ENCODE results near the gene CLN5. TPM values are rescaled to one million over a fixed set of nuclear protein-coding genes. Genes with fewer than 3 reads are reported as not detected.

The CLN5 gene
- total and polyA plus RNA-seq, 2 of the 13 experiments (the other 11 are each of a cell fraction or from before 2014, with no cell fraction given), result 10.1 to 13.7 TPM

DNA sequence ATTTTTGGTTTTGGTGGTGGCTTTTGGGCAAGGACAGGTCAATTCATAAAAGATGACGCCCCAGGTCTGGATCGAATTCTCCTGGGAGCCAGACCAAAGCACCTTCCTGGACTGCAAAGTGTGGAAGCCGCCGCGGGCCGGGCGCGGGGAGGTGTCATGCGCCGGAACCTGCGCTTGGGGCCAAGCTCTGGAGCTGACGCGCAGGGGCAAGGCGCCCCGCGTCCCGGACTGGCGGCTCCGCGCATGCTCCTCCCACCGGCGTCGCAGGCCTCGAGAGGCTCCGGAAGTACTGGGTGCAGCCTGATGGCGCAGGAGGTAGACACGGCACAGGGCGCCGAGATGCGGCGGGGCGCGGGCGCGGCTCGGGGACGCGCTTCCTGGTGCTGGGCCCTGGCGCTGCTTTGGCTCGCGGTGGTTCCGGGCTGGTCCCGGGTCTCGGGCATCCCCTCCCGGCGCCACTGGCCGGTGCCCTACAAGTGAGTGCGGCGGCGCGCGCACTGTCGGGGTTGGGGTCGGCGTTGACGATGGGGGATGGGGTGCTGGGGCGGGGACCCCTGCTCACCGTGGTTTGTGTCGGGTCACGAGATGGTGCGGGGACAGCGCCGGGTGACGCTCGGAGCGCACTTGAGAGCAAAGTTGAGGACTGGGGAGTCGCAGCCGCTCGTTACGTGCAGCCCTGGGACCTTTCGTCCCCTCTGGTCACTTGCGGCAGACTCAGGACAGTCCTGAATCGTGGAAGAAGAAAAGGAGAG lies at the start of gene CLN5 (continued):
- TF ChIP-seq, protein P1, sequence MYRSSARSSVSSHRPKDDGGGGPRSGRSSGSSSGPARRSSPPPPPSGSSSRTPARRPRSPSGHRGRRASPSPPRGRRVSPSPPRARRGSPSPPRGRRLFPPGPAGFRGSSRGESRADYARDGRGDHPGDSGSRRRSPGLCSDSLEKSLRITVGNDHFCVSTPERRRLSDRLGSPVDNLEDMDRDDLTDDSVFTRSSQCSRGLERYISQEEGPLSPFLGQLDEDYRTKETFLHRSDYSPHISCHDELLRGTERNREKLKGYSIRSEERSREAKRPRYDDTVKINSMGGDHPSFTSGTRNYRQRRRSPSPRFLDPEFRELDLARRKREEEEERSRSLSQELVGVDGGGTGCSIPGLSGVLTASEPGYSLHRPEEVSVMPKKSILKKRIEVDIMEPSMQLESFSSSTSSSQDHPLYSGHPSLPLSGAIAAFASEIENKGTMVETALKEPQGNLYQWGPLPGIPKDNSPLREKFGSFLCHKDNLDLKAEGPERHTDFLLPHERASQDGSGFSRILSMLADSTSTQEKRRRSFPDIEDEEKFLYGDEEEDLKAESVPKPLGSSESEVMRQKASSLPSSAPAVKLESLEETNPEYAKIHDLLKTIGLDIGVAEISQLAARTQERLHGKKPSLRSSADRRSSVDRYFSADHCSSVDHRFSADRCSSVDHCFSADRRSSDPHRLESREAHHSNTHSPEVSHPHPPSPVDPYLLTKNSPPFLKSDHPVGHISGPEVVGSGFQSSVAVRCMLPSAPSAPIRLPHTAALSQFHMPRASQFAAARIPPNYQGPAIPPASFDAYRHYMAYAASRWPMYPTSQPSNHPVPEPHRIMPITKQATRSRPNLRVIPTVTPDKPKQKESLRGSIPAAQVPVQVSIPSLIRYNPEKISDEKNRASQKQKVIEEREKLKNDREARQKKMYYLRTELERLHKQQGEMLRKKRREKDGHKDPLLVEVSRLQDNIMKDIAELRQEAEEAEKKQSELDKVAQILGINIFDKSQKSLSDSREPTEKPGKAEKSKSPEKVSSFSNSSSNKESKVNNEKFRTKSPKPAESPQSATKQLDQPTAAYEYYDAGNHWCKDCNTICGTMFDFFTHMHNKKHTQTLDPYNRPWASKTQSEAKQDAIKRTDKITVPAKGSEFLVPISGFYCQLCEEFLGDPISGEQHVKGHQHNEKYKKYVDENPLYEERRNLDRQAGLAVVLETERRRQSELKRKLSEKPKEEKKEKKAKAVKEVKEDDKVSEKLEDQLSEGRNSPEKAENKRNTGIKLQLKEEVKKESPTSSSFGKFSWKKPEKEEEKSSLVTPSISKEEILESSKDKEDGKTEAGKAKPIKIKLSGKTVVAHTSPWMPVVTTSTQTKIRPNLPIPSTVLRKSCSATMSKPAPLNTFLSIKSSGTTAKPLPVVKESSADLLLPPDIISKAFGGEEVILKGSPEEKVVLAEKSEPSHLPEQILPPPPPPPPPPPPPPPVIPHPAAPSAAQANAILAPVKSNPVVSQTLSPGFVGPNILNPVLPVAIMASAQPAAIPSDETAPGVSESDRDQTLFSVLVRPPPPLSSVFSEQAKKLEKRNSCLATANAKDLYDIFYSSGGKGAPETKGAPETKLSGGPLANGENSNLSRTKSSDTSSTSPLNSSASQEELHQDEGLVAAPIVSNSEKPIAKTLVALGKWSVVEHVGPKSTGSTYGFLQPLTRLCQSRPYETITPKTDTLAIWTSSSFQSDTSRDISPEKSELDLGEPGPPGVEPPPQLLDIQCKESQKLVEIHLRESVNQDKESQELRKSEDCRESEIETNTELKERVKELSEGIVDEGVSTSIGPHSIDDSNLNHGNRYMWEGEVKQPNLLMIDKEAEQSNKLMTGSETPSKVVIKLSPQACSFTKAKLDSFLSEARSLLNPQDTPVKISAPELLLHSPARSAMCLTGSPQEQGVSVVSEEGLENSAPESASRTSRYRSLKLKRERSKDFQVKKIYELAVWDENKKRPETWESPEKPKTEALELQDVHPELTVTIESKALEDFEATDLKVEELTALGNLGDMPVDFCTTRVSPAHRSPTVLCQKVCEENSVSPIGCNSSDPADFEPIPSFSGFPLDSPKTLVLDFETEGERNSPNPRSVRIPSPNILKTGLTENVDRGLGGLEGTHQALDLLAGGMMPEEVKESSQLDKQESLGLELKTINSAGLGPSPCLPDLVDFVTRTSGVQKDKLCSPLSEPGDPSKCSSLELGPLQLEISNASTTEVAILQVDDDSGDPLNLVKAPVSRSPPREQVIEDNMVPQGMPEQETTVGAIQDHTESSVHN (CRISPR knock-in tag; IDR thresholded peaks at IDR 0.05), result peak; percentile 63
- TF ChIP-seq, protein P2, sequence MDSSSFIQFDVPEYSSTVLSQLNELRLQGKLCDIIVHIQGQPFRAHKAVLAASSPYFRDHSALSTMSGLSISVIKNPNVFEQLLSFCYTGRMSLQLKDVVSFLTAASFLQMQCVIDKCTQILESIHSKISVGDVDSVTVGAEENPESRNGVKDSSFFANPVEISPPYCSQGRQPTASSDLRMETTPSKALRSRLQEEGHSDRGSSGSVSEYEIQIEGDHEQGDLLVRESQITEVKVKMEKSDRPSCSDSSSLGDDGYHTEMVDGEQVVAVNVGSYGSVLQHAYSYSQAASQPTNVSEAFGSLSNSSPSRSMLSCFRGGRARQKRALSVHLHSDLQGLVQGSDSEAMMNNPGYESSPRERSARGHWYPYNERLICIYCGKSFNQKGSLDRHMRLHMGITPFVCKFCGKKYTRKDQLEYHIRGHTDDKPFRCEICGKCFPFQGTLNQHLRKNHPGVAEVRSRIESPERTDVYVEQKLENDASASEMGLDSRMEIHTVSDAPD (CRISPR knock-in tag; IDR thresholded peaks at IDR 0.05), result peak; percentile 82; the same call in 1 of the 2 replicates
- TF ChIP-seq BORCS8-MEF2B (CRISPR knock-in tag; IDR thresholded peaks at IDR 0.05) (peak; percentile 77; the same call in 1 of the 2 replicates), CCAR2 (optimal IDR thresholded peaks at IDR 0.05; ENCODE audit: low read depth, low read length) (no peak), GATAD1 (CRISPR knock-in tag; IDR thresholded peaks at IDR 0.05) (peak; percentile 91), NR2F6 (IDR thresholded peaks at IDR 0.05) (no peak), NR2F6 (CRISPR knock-in tag; IDR thresholded peaks at IDR 0.05) (peak; percentile 39; the same call in 1 of the 2 replicates)
- TF ChIP-seq, protein P3, sequence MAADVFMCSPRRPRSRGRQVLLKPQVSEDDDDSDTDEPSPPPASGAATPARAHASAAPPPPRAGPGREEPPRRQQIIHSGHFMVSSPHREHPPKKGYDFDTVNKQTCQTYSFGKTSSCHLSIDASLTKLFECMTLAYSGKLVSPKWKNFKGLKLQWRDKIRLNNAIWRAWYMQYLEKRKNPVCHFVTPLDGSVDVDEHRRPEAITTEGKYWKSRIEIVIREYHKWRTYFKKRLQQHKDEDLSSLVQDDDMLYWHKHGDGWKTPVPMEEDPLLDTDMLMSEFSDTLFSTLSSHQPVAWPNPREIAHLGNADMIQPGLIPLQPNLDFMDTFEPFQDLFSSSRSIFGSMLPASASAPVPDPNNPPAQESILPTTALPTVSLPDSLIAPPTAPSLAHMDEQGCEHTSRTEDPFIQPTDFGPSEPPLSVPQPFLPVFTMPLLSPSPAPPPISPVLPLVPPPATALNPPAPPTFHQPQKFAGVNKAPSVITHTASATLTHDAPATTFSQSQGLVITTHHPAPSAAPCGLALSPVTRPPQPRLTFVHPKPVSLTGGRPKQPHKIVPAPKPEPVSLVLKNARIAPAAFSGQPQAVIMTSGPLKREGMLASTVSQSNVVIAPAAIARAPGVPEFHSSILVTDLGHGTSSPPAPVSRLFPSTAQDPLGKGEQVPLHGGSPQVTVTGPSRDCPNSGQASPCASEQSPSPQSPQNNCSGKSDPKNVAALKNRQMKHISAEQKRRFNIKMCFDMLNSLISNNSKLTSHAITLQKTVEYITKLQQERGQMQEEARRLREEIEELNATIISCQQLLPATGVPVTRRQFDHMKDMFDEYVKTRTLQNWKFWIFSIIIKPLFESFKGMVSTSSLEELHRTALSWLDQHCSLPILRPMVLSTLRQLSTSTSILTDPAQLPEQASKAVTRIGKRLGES (CRISPR knock-in tag; IDR thresholded peaks at IDR 0.05; ENCODE audit: borderline replicate concordance), result 0 out of 2 replicates have a peak, but pooled peaks have one; percentile 60

All from HepG2 (cell line).